HL-60 (cell line): Measurements from ENCODE around the gene MAFB.

Experiments used
- DNase-seq, 2 experiments: peaks; one replicate each; pipeline ENCODE4 v3.0.0-alpha.2; 2010 to 2020; ENCODE audit warnings: low read depth in 1 of 2, low spot score in 1 of 2
- H3K27ac ChIP-seq: fragments of 250-450 bp; sonication (Bioruptor Pico); replicated peaks from 2 replicates; pipeline ENCODE4 v1.5.1; 2020; ENCODE audit warnings: mild to moderate bottlenecking, moderate library complexity
- H3K27me3 ChIP-seq: fragments of 250-450 bp; sonication (Bioruptor Pico); 2 replicates; pipeline ENCODE4 v1.5.1; 2021; ENCODE audit warnings: mild to moderate bottlenecking, moderate library complexity; ENCODE audit not compliant: insufficient read depth, poor library complexity, severe bottlenecking
- H3K4me3 ChIP-seq: replicated peaks from 2 replicates; pipeline ENCODE4 v1.5.1; 2011; ENCODE audit warnings: mild to moderate bottlenecking, control low read depth, low read length; ENCODE audit not compliant: insufficient read depth
- CTCF ChIP-seq: IDR thresholded peaks from one replicate; pipeline ENCODE4 v1.5.1; 2011; ENCODE audit warnings: low read length, control low read depth, inconsistent platforms; ENCODE audit not compliant: insufficient read depth
- GABPA ChIP-seq: IDR thresholded peaks from 2 replicates; pipeline ENCODE4 v1.6.1; 2012; ENCODE audit warnings: low read depth
- POLR2AphosphoS5 ChIP-seq: IDR thresholded peaks from 2 replicates; pipeline ENCODE4 v1.6.1; 2012; ENCODE audit warnings: low read depth
- REST ChIP-seq: IDR thresholded peaks from 2 replicates; pipeline ENCODE4 v1.6.1; 2012; ENCODE audit warnings: low read depth; ENCODE audit not compliant: insufficient replicate concordance
- SPI1 ChIP-seq: IDR thresholded peaks from 2 replicates; pipeline ENCODE4 v1.6.1; 2012; ENCODE audit warnings: low read depth, mild to moderate bottlenecking, borderline replicate concordance

MAFB gene

GRCh38 chr20:40652441-40652987 is 36.5 kb downstream of the MAFB start:
- TF ChIP-seq REST, result no peak
- no peak for TF ChIP-seq CTCF
- no peak for TF ChIP-seq SPI1
- TF ChIP-seq GABPA, result no peak
- TF ChIP-seq POLR2AphosphoS5, result no peak
- no peak for DNase-seq

DNA sequence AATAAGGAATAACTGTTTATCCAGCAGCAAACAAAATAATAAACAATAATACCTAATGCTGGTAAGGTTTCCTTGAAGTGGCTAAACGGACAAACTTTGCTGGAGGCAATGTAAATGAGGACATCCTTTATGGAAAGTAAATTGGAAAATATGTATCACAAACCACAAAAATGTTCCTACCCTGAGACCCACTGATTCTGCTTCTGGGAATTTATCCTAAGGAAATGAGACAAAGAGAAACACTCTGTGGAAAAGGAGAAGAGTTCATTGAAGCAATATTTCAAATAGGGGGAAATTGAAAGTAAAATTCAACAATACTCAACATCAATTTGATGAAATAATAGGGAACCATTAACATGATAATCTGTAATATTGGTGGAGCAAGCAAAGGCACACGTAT is 37.9 kb downstream of the MAFB start:
- no peak for DNase-seq
- H3K4me3 ChIP-seq, result no peak overlapping the region
- TF ChIP-seq CTCF, result no peak
- no peak for TF ChIP-seq REST
- TF ChIP-seq POLR2AphosphoS5, result no peak
- TF ChIP-seq SPI1, result no peak
- no peak for TF ChIP-seq GABPA
- peaks cover 3% of the 10 kb centered on the region for H3K27me3 ChIP-seq
- no peak overlapping the region for H3K27ac ChIP-seq

More at GRCh38 chr20:40652441-40652987, 36.5 kb downstream of the MAFB start:
- peaks cover 3% of the 10 kb centered on the region for H3K27me3 ChIP-seq
- no peak overlapping the region for H3K27ac ChIP-seq
- H3K4me3 ChIP-seq, result no peak overlapping the region

GRCh38 chr20:40650707-40651106 is 38.3 kb downstream of the MAFB start:
- no peak overlapping the region for H3K27ac ChIP-seq
- no peak overlapping the region for H3K4me3 ChIP-seq
- DNase-seq, result no peak
- TF ChIP-seq REST, result no peak
- no peak for TF ChIP-seq GABPA
- no peak for TF ChIP-seq POLR2AphosphoS5
- TF ChIP-seq CTCF, result no peak
- TF ChIP-seq SPI1, result no peak
- peaks cover 3% of the 10 kb centered on the region for H3K27me3 ChIP-seq
